GM18517 (cell line): ENCODE results near the gene WDR49.

ENCODE experiments used
- ATAC-seq: cut with Tn5 transposase; IDR thresholded peaks from one replicate; pipeline ENCODE4 v1.9.1; 2021; ENCODE audit warnings: mild to moderate bottlenecking, moderate library complexity; ENCODE audit not compliant: unreplicated experiment

Gene WDR49

DNA sequence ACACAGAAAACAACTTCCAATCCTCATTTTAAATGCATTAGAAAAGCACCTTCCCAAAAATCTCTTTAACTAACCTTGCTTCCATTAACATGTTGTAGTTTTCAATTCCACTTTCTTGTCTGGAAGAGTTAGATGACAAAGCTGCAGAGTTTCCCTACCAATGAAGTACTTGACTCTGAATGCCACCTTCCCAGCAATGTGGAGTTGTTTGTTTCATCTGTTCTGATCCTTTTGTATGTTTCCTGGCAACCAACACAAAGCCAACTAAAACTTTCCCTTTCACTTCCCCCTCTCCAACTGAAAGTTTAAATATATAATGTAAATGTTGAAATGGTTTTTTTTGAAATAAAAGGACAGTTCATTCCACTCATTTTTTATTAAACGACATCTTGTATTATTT, at the start of gene WDR49:
Gene WDR49, minus strand, starts transcription at position 183 of the 400 bp plus-strand sequence. CDS start 517 bp downstream, outside the sequence.
- ATAC-seq = no peak

DNA sequence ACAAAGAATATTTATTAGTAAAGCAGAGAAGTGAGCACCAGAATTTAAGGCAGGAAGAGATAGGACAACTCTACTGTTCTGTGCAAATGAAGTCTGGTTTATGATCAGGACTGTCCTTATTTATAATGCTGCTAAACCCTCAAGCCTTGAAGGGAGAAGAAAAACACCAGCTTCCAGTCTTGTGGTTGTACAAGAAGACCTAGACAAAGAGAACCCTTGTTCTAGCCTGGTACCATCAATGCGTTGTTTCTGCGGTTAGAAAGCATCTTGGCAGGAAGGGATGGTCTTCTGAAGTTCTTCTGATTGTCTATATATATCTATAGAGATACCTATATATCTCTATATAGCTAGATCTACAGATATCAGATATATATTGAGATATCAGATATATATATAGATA, 47.2 kb upstream of the WDR49 start:
- no peak for ATAC-seq

DNA sequence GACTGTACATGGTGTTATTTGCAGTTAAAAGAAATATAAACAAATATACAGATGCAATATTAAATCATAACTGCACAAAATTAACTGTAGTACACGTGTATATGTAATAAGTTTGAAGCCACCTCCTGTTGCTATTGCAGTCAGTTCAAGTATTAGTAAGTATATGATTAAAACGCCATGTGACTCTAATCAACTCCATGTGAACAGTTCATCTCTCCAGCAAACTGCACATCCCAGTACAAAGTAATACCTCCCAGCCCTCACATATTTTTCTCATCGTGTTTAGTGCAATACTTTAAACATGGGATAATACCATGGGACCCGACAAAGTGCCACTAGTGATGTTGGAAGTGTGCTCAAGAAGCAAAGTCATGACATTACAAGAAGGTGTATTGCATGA, 46.3 kb upstream of the WDR49 start:
- ATAC-seq = no peak

- no peak for ATAC-seq
These were observed 40.4 kb upstream of the WDR49 start for GRCh38 chr3:167694121-167694520.

GRCh38 chr3:167691366-167691765, 37.6 kb upstream of the WDR49 start:
- ATAC-seq = peak; percentile 100

GRCh38 chr3:167684388-167684993, 30.7 kb upstream of the WDR49 start:
- ATAC-seq = peak; percentile 85

DNA sequence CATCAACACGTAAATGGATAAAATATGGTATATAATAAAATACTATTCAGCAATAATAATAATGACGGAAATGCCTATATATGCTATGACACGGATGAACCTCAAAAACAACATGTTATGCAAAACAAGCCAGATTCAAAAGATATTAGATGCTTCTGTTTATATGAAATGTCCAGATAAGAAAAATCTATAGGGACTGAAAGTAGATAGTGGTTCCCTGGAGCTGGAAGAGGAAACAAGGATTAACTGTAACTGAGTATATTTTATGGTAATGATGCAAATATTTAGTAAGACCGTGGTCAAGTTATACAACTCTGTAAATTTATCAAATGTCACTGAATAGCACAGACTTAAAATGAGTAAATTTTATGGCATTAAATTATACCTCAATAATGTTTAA, 25.8 kb upstream of the WDR49 start:
- no peak for ATAC-seq

DNA sequence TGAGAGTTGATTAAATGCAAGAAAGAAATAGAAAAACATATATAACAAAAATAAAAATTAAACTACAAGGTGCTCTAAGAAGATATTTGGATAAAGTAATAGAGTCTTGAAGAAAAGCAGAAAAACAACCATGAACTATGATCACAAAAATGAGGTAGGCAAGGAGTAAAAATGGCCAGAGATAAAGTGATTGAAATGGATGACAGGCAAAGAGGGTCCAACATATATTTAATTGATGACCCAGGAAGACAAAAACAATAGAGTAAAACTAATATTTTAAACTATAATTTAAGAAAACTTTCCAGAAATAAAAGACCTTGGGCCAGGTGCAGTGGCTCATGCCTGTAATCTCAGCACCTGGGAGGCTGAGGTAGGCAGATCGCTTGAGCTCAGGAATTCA, 22.1 kb upstream of the WDR49 start:
- no peak for ATAC-seq

- no peak for ATAC-seq
These were observed 19.5 kb upstream of the WDR49 start for GRCh38 chr3:167673221-167673620.

GRCh38 chr3:167671878-167672427, 18.2 kb upstream of the WDR49 start:
- no peak for ATAC-seq

- no peak for ATAC-seq
These were observed 16.0 kb upstream of the WDR49 start for GRCh38 chr3:167669699-167670098.

DNA sequence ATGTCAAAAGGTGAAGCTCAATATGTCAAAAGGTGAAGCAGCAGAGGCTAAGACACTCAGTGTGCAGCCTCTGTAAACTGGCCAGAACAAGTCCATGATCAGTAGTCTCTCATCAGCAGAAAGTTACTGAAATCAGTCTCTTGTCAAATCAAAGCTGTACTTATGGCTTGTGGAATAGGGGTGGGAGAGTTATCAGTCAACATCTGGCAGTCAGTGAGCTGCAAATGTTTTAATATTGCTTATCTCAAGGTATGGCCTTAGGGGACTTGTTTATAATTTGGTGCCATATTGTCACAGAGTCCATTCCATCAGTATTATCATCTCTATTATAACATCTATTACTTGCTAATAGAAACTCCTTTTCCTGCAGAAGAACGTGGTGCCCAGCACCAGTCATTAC, 14.9 kb upstream of the WDR49 start:
- no peak for ATAC-seq

GRCh38 chr3:167666563-167666962, 12.8 kb upstream of the WDR49 start:
- no peak for ATAC-seq

- ATAC-seq = no peak
These were observed 9.2 kb upstream of the WDR49 start for GRCh38 chr3:167662919-167663400.

DNA sequence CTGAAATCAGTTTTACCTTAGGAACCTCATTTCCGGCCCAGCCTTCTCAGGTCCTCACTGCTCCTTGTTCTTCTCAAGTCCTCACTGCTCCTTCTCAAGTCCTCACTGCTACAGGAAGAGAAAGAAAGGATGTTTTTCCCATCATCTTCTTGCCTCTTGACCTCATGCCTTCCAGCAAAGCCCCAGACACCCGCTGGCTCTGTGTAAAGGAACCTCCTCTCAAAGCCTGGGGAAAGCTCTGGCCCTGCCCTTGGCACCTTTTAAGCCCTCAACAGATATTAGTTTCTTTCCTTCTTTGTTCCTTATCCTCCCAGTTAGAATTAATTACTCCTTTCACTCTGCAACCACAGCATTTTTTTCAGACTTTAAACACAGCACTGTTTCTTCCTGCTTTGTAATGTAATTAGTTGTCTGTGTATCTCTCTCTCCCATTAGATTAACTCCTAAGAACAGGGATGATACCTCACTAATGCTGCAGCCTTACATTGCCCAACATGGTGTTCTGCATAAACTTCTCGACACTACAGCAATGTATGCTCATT, 4.0 kb upstream of the WDR49 start:
- no peak for ATAC-seq

DNA sequence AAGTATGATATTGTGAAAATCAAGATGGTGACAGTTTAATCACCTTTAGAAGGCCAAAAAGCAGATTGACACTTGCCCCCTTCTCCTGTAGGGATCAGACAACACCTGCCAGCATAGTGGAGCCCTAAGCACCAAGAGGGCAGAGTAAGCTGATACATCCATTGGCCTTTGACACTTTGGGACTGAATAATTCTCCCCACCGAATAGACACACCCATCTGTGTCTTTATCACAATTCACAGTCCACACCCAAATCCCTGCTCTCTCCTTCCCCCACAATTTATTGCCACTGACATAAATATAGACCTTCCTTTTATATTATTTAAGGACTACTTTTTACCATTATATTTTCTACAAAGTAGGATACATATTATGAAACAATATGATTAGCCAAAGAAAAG, 3.1 kb upstream of the WDR49 start:
- no peak for ATAC-seq

DNA sequence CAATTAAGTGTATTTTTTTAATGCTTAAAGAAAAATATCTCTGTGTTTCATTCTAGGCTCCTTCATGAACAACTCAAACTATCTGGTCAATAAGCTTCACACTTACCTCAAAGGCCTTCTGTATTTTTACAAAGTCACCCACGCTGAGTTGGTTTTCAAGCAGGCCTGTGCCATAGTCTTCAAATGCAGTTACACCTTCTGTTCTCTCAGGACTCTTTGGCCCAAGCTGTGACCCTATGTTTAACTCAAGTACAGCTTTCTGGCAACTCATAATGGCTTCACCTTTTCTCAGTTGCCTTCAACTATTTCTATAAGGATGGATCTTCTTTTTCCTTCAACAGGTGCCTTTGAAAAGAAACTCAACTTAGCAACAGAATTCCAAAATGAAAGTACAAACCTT, 587 bp downstream of the WDR49 start:
- no peak for ATAC-seq

GRCh38 chr3:167651826-167652225, 1.9 kb downstream of the WDR49 start:
- ATAC-seq = no peak

DNA sequence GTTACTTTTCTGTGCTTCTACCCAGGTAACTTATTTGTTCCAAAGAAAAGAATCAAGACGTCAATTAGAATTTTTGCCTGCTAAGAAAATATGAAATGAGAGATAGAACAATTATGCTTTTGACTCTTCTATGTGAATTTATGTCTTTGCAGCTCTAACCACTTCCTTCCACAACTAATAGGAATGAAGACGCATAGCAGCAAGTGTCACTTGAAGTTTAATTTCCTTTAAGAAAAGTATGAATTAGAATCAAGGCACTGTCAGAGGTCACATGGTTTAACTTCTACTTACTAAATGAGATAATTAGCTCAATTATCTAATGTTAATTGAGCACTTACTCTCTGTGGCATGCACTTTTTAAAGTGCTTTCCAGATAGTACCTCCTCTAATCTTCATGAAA, 3.3 kb downstream of the WDR49 start:
- ATAC-seq = no peak

DNA sequence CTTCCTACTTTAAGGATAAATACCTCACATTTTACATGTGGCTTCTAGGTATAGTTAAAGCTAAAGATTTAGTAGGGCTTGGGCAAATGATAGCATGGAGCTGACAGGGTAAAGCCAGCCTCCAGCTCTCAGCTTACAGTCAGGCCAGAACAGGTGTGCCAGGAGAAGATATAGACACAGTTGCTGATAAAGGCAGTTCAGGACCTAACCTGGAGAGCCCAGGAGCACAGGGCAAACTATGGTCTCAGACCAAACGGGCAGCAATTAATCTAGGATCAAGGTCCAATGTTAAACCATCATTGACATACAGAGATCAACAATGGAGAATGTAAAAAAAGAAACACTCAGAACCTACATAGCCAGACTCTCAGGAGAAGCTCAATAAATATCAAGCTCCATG, 4.0 kb downstream of the WDR49 start:
- no peak for ATAC-seq

- ATAC-seq = no peak
These were observed 9.1 kb downstream of the WDR49 start for GRCh38 chr3:167644611-167645010.

- ATAC-seq = no peak
These were observed 22.3 kb downstream of the WDR49 start for GRCh38 chr3:167631471-167631870.

DNA sequence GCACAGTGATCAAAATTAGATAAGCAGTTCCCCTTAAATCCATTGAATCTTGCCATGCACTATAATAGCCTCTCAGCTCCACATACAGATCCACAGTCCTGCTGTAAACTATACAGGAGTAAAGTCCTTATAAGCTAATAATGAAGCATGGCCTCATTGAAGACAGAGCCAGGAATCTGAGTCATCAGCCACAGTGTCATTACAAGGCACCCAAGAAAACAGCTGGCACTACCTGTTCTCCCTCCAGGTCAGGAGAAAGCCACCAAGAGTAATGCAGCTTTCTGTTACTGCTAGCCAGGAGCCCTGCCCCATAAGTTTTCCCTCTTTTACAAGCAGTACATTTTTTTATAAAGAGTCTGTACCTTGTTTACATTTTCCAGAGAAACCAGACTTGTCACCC, 27.3 kb downstream of the WDR49 start:
- no peak for ATAC-seq
